Measurements from ENCODE around the gene NAP1L4. TPM values are rescaled to one million over a fixed set of nuclear protein-coding genes. Genes with fewer than 3 reads are reported as not detected.

NAP1L4 gene
- total RNA-seq, 1 donor = 72.0 TPM

- no peaks in the 10 kb centered on the region for H4K20me1 ChIP-seq (ENCODE audit: insufficient read depth, low read length)
- H3K9me3 ChIP-seq (ENCODE audit: low read depth, low read length) = no peaks in the 10 kb centered on the region
- peaks cover 10% of the 10 kb centered on the region for H3K4me1 ChIP-seq (ENCODE audit: insufficient read depth, low read length)
- DNase-seq (ENCODE audit: insufficient read length, low spot score, missing footprints) = no peak
- peak overlapping the region; percentile 86 for H3K4me2 ChIP-seq (ENCODE audit: insufficient read depth, low read length)
- H3K27ac ChIP-seq (ENCODE audit: low read depth, low read length) = no peak overlapping the region
- no peaks in the 10 kb centered on the region for H3K79me2 ChIP-seq (ENCODE audit: insufficient read depth, low read length)
- H3K27me3 ChIP-seq (ENCODE audit: insufficient read depth, low read length) = no peaks in the 10 kb centered on the region
- TF ChIP-seq CTCF (IDR thresholded peaks at IDR 0.05; ENCODE audit: extremely low read depth, low read depth, low read length) = no peak
- H3K36me3 ChIP-seq (ENCODE audit: insufficient read depth, low read length) = no peaks in the 10 kb centered on the region
- H3K4me3 ChIP-seq (ENCODE audit: insufficient read depth, low read length) = peak overlapping the region; percentile 82
- peak overlapping the region; percentile 65 for H2AFZ ChIP-seq (ENCODE audit: low read length)
These were observed 90.8 kb downstream of the NAP1L4 start for GRCh38 chr11:2901196-2901796.

- peak overlapping the region; percentile 54 for H3K27ac ChIP-seq (ENCODE audit: low read depth, low read length)
- no peaks in the 10 kb centered on the region for H3K9me3 ChIP-seq (ENCODE audit: low read depth, low read length)
- H2AFZ ChIP-seq (ENCODE audit: low read length) = peak overlapping the region; percentile 91
- H4K20me1 ChIP-seq (ENCODE audit: insufficient read depth, low read length) = no peaks in the 10 kb centered on the region
- peaks cover 10% of the 10 kb centered on the region for H3K4me1 ChIP-seq (ENCODE audit: insufficient read depth, low read length)
- H3K4me3 ChIP-seq (ENCODE audit: insufficient read depth, low read length) = no peak overlapping the region
- no peak for TF ChIP-seq CTCF (IDR thresholded peaks at IDR 0.05; ENCODE audit: extremely low read depth, low read depth, low read length)
- H3K36me3 ChIP-seq (ENCODE audit: insufficient read depth, low read length) = no peaks in the 10 kb centered on the region
- DNase-seq (ENCODE audit: insufficient read length, low spot score, missing footprints) = no peak
- H3K79me2 ChIP-seq (ENCODE audit: insufficient read depth, low read length) = no peaks in the 10 kb centered on the region
- no peak overlapping the region for H3K4me2 ChIP-seq (ENCODE audit: insufficient read depth, low read length)
- no peaks in the 10 kb centered on the region for H3K27me3 ChIP-seq (ENCODE audit: insufficient read depth, low read length)
These were observed 92.9 kb downstream of the NAP1L4 start for GRCh38 chr11:2899080-2899783.

GRCh38 chr11:2898366-2899079 is 93.6 kb downstream of the NAP1L4 start:
- no peak for TF ChIP-seq CTCF (IDR thresholded peaks at IDR 0.05; ENCODE audit: extremely low read depth, low read depth, low read length)
- peak; percentile 100 for DNase-seq (ENCODE audit: insufficient read length, low spot score, missing footprints)
- Histone ChIP-seq H4K20me1 (ENCODE audit: insufficient read depth, low read length) (no peaks in the 10 kb centered on the region), H3K9me3 (ENCODE audit: low read depth, low read length) (no peaks in the 10 kb centered on the region), H3K4me2 (ENCODE audit: insufficient read depth, low read length) (peak overlapping the region; percentile 48), H3K4me1 (ENCODE audit: insufficient read depth, low read length) (peaks cover 10% of the 10 kb centered on the region), H3K79me2 (ENCODE audit: insufficient read depth, low read length) (no peaks in the 10 kb centered on the region), H2AFZ (ENCODE audit: low read length) (peak overlapping the region; percentile 91), H3K4me3 (ENCODE audit: insufficient read depth, low read length) (peak overlapping the region; percentile 42), H3K36me3 (ENCODE audit: insufficient read depth, low read length) (no peaks in the 10 kb centered on the region), H3K27ac (ENCODE audit: low read depth, low read length) (peak overlapping the region; percentile 54), H3K27me3 (ENCODE audit: insufficient read depth, low read length) (no peaks in the 10 kb centered on the region)

GRCh38 chr11:2897048-2897447 is 95.1 kb downstream of the NAP1L4 start:
- Histone ChIP-seq H3K27me3 (ENCODE audit: insufficient read depth, low read length) (no peaks in the 10 kb centered on the region), H4K20me1 (ENCODE audit: insufficient read depth, low read length) (no peaks in the 10 kb centered on the region), H2AFZ (ENCODE audit: low read length) (no peak overlapping the region), H3K79me2 (ENCODE audit: insufficient read depth, low read length) (no peaks in the 10 kb centered on the region), H3K4me3 (ENCODE audit: insufficient read depth, low read length) (no peak overlapping the region), H3K4me2 (ENCODE audit: insufficient read depth, low read length) (no peak overlapping the region), H3K4me1 (ENCODE audit: insufficient read depth, low read length) (peaks cover 12% of the 10 kb centered on the region), H3K36me3 (ENCODE audit: insufficient read depth, low read length) (no peaks in the 10 kb centered on the region), H3K9me3 (ENCODE audit: low read depth, low read length) (no peaks in the 10 kb centered on the region), H3K27ac (ENCODE audit: low read depth, low read length) (no peak overlapping the region)
- no peak for TF ChIP-seq CTCF (IDR thresholded peaks at IDR 0.05; ENCODE audit: extremely low read depth, low read depth, low read length)
- no peak for DNase-seq (ENCODE audit: insufficient read length, low spot score, missing footprints)

Measured in osteoblast (primary cell).